ENCODE measurements around the gene TRMT61B.

The TRMT61B gene

GRCh38 chr2:28870146-28870891, at the start of gene TRMT61B:
Gene TRMT61B, minus strand, starts transcription at chr2:28870309. Its CDS starts 32 bp downstream, at chr2:28870277.
- DNase-seq: peak; percentile 67

- no peak for DNase-seq
Measured at GRCh38 chr2:28915939-28916338, 45.8 kb upstream of the TRMT61B start.

- DNase-seq: no peak
Measured at GRCh38 chr2:28909655-28910353, 39.7 kb upstream of the TRMT61B start.

GRCh38 chr2:28908172-28908571, 38.1 kb upstream of the TRMT61B start:
- DNase-seq: no peak

- DNase-seq: no peak
Measured at GRCh38 chr2:28906821-28907220, 36.7 kb upstream of the TRMT61B start.

- no peak for DNase-seq
Measured at GRCh38 chr2:28906376-28906775, 36.3 kb upstream of the TRMT61B start.

- no peak for DNase-seq
Measured at GRCh38 chr2:28905533-28905932, 35.4 kb upstream of the TRMT61B start.

GRCh38 chr2:28904802-28905457, 34.8 kb upstream of the TRMT61B start:
- no peak for DNase-seq

- no peak for DNase-seq
Measured at GRCh38 chr2:28904295-28904694, 34.2 kb upstream of the TRMT61B start.

GRCh38 chr2:28902584-28902983, 32.5 kb upstream of the TRMT61B start:
- DNase-seq: no peak

- no peak for DNase-seq
Measured at GRCh38 chr2:28901841-28902240, 31.7 kb upstream of the TRMT61B start.

- DNase-seq: no peak
Measured at GRCh38 chr2:28901202-28901601, 31.1 kb upstream of the TRMT61B start.

GRCh38 chr2:28898048-28898447, 27.9 kb upstream of the TRMT61B start:
- no peak for DNase-seq

GRCh38 chr2:28896906-28897305, 26.8 kb upstream of the TRMT61B start:
- DNase-seq: no peak

- DNase-seq: no peak
Measured at GRCh38 chr2:28895189-28895893, 25.2 kb upstream of the TRMT61B start.

- peak; percentile 98 for DNase-seq
Measured at GRCh38 chr2:28894470-28895188, 24.5 kb upstream of the TRMT61B start, which contains the start of gene WDR43. Gene WDR43, plus strand, starts transcription at chr2:28894667. Its CDS starts 32 bp downstream, at chr2:28894699.

GRCh38 chr2:28893488-28893887, 23.4 kb upstream of the TRMT61B start:
- no peak for DNase-seq

GRCh38 chr2:28880193-28880592, 10.1 kb upstream of the TRMT61B start:
- no peak for DNase-seq

GRCh38 chr2:28871620-28872019, 1.5 kb upstream of the TRMT61B start:
- DNase-seq: no peak

GRCh38 chr2:28869494-28870145, 489 bp downstream of the TRMT61B start:
- DNase-seq: no peak

GRCh38 chr2:28868611-28869010, 1.5 kb downstream of the TRMT61B start:
- no peak for DNase-seq

GRCh38 chr2:28855977-28856376, 14.1 kb downstream of the TRMT61B start:
- no peak for DNase-seq

All from NCI-H524 treated with DMSO at 0.1 percent for 48 hours (cell line).